PC-3 (cell line): Measurements from ENCODE around the gene GANC.

ENCODE experiments used
- CTCF ChIP-seq: fragments of 300-600 bp; sonication (generic); conservative IDR thresholded peaks from 2 replicates; pipeline ENCODE4 v1.5.1; 2017; ENCODE audit warnings: antibody characterized with exemption, low read depth, mild to moderate bottlenecking, low read length
- EZH2 ChIP-seq: fragments of 300-600 bp; sonication (generic); IDR thresholded peaks from one replicate; pipeline ENCODE4 v1.6.1; 2017; ENCODE audit warnings: antibody characterized with exemption, mild to moderate bottlenecking, low read length; ENCODE audit not compliant: unreplicated experiment
- EZH2phosphoT487 ChIP-seq: fragments of 300-600 bp; sonication (generic); IDR thresholded peaks from 2 replicates; pipeline ENCODE4 v1.6.1; 2018; ENCODE audit warnings: mild to moderate bottlenecking, antibody characterized with exemption, low read length, borderline replicate concordance

GRCh38 chr15:42276762-42277161, 3.8 kb downstream of the GANC start:
- TF ChIP-seq CTCF (no peak), EZH2 (no peak), EZH2phosphoT487 (no peak)
